ENCODE results near the gene CNN2. TPM values are rescaled to one million over a fixed set of nuclear protein-coding genes. Genes with fewer than 3 reads are reported as not detected.

CNN2 gene
- total and polyA plus RNA-seq, 2 of the 13 experiments (the other 11 are each of a cell fraction or from before 2014, with no cell fraction given) = 63.6 to 70.0 TPM

DNA sequence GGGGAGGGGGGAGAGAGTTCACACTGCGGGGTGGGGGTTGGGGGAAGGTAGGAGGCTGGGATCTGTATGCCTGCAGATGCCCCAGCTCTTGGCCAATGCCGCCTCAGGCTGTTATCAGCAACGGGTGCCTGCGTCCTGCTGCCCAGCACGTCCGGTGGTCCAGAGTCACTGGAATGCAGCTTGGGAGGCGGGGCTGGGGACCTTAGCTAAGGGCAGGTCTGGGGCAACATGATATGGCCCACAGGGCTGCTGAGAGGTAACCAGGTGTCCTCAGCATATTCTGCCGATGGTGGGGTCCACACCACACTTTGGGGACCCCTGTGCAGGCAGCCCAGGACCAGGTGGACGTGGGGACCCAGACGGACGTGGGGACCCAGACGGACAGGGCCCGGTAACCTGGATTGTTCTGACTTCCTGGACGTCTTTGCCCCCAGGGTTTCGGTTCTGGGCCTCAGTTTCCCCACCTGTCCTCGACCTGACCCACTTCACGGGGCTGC is 39.9 kb downstream of the CNN2 start (continued):
- TF ChIP-seq, protein P1, sequence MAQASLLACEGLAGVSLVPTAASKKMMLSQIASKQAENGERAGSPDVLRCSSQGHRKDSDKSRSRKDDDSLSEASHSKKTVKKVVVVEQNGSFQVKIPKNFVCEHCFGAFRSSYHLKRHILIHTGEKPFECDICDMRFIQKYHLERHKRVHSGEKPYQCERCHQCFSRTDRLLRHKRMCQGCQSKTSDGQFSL (CRISPR knock-in tag; IDR thresholded peaks at IDR 0.05) = no peak
- TF ChIP-seq MEIS2 (CRISPR knock-in tag; IDR thresholded peaks at IDR 0.05) (peak; percentile 26; the same call in 1 of the 2 replicates), NCOR1 (IDR thresholded peaks at IDR 0.05; ENCODE audit: borderline replicate concordance, low read length) (no peak), FOXC1 (CRISPR knock-in tag; IDR thresholded peaks at IDR 0.05; ENCODE audit: borderline replicate concordance) (no peak), AKNA (CRISPR knock-in tag; IDR thresholded peaks at IDR 0.05; ENCODE audit: borderline replicate concordance) (no peak), TRIM22 (IDR thresholded peaks at IDR 0.05) (no peak), SIX1 (CRISPR knock-in tag; IDR thresholded peaks at IDR 0.05; ENCODE audit: borderline replicate concordance) (peak; percentile 69; the same call in 1 of the 2 replicates), ZNF337 (CRISPR knock-in tag; IDR thresholded peaks at IDR 0.05; ENCODE audit: borderline replicate concordance, low read depth) (no peak; the same call in 1 of the 2 replicates), ZNF33B (CRISPR knock-in tag; IDR thresholded peaks at IDR 0.05) (no peak), RXRB (CRISPR knock-in tag; IDR thresholded peaks at IDR 0.05; ENCODE audit: borderline replicate concordance) (peak; percentile 37; the same call in 1 of the 2 replicates), ZNF543 (CRISPR knock-in tag; IDR thresholded peaks at IDR 0.05) (no peak), YEATS2 (CRISPR knock-in tag; IDR thresholded peaks at IDR 0.05; ENCODE audit: borderline replicate concordance) (no peak), PHF21A (CRISPR knock-in tag; IDR thresholded peaks at IDR 0.05) (no peak), ZNF225 (CRISPR knock-in tag; IDR thresholded peaks at IDR 0.05) (no peak), TMF1 (CRISPR knock-in tag; IDR thresholded peaks at IDR 0.05; ENCODE audit: low read depth) (no peak), SOX6 (IDR thresholded peaks at IDR 0.05) (no peak), SOX6 (CRISPR knock-in tag; IDR thresholded peaks at IDR 0.05) (no peak), DPF2 (CRISPR knock-in tag; IDR thresholded peaks at IDR 0.05; ENCODE audit: borderline replicate concordance, low read depth) (peak; percentile 68)
- TF ChIP-seq, protein P2, sequence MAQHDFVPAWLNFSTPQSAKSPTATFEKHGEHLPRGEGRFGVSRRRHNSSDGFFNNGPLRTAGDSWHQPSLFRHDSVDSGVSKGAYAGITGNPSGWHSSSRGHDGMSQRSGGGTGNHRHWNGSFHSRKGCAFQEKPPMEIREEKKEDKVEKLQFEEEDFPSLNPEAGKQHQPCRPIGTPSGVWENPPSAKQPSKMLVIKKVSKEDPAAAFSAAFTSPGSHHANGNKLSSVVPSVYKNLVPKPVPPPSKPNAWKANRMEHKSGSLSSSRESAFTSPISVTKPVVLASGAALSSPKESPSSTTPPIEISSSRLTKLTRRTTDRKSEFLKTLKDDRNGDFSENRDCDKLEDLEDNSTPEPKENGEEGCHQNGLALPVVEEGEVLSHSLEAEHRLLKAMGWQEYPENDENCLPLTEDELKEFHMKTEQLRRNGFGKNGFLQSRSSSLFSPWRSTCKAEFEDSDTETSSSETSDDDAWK (CRISPR knock-in tag; IDR thresholded peaks at IDR 0.05) = no peak
- TF ChIP-seq, protein P3, sequence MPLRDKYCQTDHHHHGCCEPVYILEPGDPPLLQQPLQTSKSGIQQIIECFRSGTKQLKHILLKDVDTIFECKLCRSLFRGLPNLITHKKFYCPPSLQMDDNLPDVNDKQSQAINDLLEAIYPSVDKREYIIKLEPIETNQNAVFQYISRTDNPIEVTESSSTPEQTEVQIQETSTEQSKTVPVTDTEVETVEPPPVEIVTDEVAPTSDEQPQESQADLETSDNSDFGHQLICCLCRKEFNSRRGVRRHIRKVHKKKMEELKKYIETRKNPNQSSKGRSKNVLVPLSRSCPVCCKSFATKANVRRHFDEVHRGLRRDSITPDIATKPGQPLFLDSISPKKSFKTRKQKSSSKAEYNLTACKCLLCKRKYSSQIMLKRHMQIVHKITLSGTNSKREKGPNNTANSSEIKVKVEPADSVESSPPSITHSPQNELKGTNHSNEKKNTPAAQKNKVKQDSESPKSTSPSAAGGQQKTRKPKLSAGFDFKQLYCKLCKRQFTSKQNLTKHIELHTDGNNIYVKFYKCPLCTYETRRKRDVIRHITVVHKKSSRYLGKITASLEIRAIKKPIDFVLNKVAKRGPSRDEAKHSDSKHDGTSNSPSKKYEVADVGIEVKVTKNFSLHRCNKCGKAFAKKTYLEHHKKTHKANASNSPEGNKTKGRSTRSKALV (CRISPR knock-in tag; IDR thresholded peaks at IDR 0.05) = 0 out of 2 replicates have a peak, but pooled peaks have one; percentile 21

All from HepG2 (cell line).